C4-2B (cell line): ENCODE measurements around the gene BSN.
"Not testable (repeated sequence)": the region's sequence is repeated elsewhere in the genome, so short reads cannot be mapped to it uniquely, and the experiment has no call there.

ENCODE experiments used
- H3K27ac ChIP-seq: fragments of 450-650 bp; 2 replicates; pipeline ENCODE4 v1.5.1; 2017
- CTCF ChIP-seq: fragments of 450-650 bp; conservative IDR thresholded peaks from 2 replicates; pipeline ENCODE4 v1.5.1; 2017; ENCODE audit warnings: mild to moderate bottlenecking
- ZFX ChIP-seq: fragments of 450-650 bp; IDR thresholded peaks from 2 replicates; pipeline ENCODE4 v1.6.1; 2017

Gene BSN

DNA sequence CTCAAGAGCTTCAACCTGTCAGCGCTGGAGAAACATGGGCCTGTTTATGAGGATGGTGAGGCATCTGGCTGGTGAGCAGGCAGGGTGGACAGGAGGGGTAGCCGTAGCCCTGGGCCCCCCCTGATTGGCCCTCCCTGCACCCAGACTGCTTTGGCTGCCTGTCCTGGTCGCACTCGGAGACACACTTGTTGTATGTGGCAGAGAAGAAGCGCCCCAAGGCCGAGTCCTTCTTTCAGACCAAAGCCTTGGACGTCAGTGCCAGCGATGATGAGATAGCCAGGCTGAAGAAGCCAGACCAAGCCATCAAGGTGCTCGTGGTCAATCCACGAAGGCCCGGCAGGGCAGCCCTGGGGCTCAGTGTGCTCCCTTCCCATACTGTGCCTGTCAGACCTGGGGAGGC lies 121.6 kb downstream of the BSN start:
- H3K27ac ChIP-seq: no peak overlapping the region; the same call in 1 of the 2 replicates
- no peak for TF ChIP-seq ZFX
- no peak for TF ChIP-seq CTCF

DNA sequence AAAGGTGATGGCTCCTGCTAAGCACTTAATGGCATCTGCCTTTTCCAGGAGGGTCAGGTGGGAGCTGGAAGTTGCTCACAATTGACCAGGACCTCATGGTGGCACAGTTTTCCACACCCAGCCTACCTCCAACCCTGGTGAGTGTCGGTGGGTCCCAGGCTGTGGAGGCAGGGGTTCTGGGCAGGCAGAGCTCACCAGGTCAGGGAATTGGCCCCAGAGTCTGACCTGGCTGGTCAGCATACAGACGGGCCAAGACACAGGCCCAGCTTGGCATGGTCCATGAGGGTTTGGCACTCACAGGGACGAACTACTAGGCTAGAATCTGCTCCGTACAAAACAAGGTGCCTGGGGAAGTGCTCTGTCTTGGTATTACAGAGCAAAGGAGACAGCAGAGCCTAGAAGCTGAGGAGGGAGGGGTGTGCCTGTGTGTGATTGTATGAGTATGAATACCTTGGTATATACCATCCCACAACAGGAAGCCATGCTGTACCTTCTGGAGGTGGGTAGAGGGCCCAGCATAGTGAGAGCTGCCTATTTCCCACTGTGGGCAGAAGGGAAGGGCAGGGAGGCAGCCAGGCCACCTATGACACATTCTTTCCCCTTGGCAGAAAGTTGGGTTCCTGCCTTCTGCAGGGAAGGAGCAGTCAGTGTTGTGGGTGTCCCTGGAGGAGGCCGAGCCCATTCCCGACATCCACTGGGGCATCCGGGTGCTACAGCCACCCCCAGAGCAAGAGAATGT lies 126.4 kb downstream of the BSN start:
- H3K27ac ChIP-seq: no peak overlapping the region

GRCh38 chr3:49681232-49681522 lies 126.9 kb downstream of the BSN start:
- TF ChIP-seq CTCF (no peak), ZFX (no peak)
- no peak overlapping the region for H3K27ac ChIP-seq

More for the DNA sequence above, 126.4 kb downstream of the BSN start:
- TF ChIP-seq ZFX (no peak), CTCF (no peak)

GRCh38 chr3:49681543-49681942 lies 127.3 kb downstream of the BSN start:
- no peak overlapping the region for H3K27ac ChIP-seq
- TF ChIP-seq CTCF (no peak), ZFX (no peak)

DNA sequence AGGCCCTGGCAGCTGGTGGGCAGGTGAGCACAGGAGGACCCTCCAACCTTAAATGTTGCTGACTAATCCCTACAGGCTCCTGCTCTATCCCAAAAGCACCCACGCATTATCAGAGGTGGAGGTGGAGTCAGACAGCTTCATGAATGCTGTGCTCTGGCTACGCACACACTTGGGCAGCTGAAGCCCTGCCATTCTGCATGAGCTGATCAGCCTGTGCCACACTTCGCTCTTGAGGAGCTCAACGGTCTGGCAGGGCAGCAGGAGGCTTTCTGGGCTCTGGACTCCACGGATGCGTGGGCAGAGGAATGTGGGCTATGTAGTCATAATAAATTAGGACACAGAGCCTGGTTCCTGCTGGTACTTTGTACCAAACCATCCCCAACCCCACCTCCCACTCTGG lies 128.9 kb downstream of the BSN start:
- TF ChIP-seq ZFX (no peak), CTCF (no peak)

DNA sequence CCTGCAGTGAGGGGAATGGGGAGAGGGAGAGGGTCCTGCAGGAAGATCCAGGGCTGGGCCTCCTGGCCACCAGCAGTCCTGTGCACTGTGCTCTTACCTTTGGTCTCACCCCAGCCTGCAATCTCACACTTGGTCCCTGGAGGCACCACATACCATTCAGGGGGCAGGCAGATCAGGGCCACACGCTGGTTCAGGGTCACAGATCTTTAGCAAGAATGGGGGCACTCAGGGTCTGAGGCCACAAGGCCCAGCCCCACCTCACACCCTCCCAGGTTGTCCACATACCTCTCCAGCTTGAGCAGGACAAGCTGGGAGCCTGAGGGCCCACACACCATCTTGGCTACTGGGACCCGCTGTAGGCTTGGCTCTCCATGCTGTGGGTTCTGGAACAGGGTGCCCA lies 130.2 kb downstream of the BSN start:
- not testable (repeated sequence) for H3K27ac ChIP-seq

More for the DNA sequence above, 128.9 kb downstream of the BSN start:
- H3K27ac ChIP-seq: no peak overlapping the region

GRCh38 chr3:49685103-49685502 lies 130.8 kb downstream of the BSN start:
- H3K27ac ChIP-seq: not testable (repeated sequence)

- not testable (repeated sequence) for H3K27ac ChIP-seq
Measured at GRCh38 chr3:49685846-49686245, 131.6 kb downstream of the BSN start.

- not testable (repeated sequence) for H3K27ac ChIP-seq
Measured at GRCh38 chr3:49686346-49686745, 132.1 kb downstream of the BSN start.

- H3K27ac ChIP-seq: not testable (repeated sequence)
Measured at GRCh38 chr3:49686769-49687423, 132.6 kb downstream of the BSN start.

DNA sequence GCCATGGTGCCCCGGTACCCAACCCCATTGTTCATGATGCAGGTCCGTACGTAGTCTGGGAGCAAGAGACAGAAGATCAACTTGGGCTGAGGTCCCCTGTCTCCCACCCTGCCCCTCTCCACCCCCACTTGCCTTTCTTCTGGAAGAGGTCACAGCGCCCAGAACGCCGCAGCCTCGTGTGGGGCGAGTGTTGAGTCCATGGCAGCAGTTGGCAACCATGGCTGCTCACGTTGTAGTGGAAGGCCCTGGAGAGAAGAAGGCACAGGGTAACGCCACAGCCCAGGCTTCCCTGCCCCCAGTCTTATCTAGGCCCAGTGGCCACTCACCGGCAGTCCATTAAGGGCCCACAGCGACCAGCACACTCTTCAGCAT lies 133.1 kb downstream of the BSN start:
- not testable (repeated sequence) for H3K27ac ChIP-seq

- H3K27ac ChIP-seq: peak overlapping the region; percentile 80
Measured at GRCh38 chr3:49688338-49689045, 134.2 kb downstream of the BSN start.
